Endothelial cell of umbilical vein (primary cell): Measurements from ENCODE around the gene BCO1. TPM values are rescaled to one million over a fixed set of nuclear protein-coding genes. Genes with fewer than 3 reads are reported as not detected.

Experiments used
- BruUV-seq: library from RNA; stranded (reverse); fragments of 400-500 nt; replicated peaks from 2 replicates; lab custom pipeline; 2021; lab: Mats Ljungman, UMichigan
- CTCF ChIA-PET: fragments of 300-600, 350-600 bp; sonication (Branson Sonifier 250); formaldehyde crosslinking; loops from one replicate; lab custom pipeline; 2021; ENCODE audit warnings: antibody characterized with exemption, inconsistent platforms; lab: Charles Lee
- POLR2A ChIA-PET: fragments of 300-600, 350-600 bp; sonication (Branson Sonifier 250); formaldehyde crosslinking; loops from one replicate; lab custom pipeline; 2021; ENCODE audit warnings: antibody characterized with exemption, inconsistent platforms; lab: Charles Lee
- DNase-seq: peaks from one replicate; pipeline ENCODE4 v3.0.0-alpha.2; 2011; ENCODE audit warnings: low read depth, low spot score
- FAIRE-seq: peaks from 2 replicates; lab custom pipeline; 2011; peaks lifted over from hg19 to GRCh38; lab: Jason Lieb, UNC
- H2AFZ ChIP-seq: 2 replicates; pipeline ENCODE4 v1.6.0; 2012; ENCODE audit warnings: low read depth, low read length, control low read depth, inconsistent platforms
- H3K27ac ChIP-seq: 2 replicates; pipeline ENCODE4 v1.5.1; 2011; ENCODE audit warnings: low read depth, mild to moderate bottlenecking, control low read depth, low read length, moderate library complexity; ENCODE audit not compliant: insufficient read depth
- H3K27me3 ChIP-seq, 2 experiments: 2 replicates each; pipeline versions ENCODE4 v1.6.0 to v1.6.1; 2011; ENCODE audit warnings: low read length in 2 of 2, mixed read lengths in 1 of 2; ENCODE audit not compliant: control insufficient read depth in 2 of 2, insufficient read depth in 2 of 2
- H3K36me3 ChIP-seq, 2 experiments: 2 replicates in 1 of 2; 3 replicates in 1 of 2; pipeline ENCODE4 v1.5.1; 2011; ENCODE audit warnings: low read length in 2 of 2, mild to moderate bottlenecking in 1 of 2, moderate library complexity in 1 of 2; ENCODE audit not compliant: control insufficient read depth in 2 of 2, insufficient read depth in 2 of 2; ENCODE audit errors: extremely low read depth in 1 of 2
- H3K4me1 ChIP-seq: 3 replicates; pipeline ENCODE4 v1.5.1; 2011; ENCODE audit warnings: mild to moderate bottlenecking, low read length; ENCODE audit not compliant: control insufficient read depth, insufficient read depth; ENCODE audit errors: extremely low read depth
- H3K4me2 ChIP-seq: 2 replicates; pipeline ENCODE4 v1.6.1; 2011; ENCODE audit warnings: low read length, control low read depth, mixed read lengths; ENCODE audit not compliant: insufficient read depth
- H3K4me3 ChIP-seq, 3 experiments: fragments of 200-600 bp in 1 of 3; sonication (generic), shearing (Covaris generic) in 1 of 3; replicated peaks in 1 of 3; 2 replicates each; pipeline ENCODE4 v1.5.1; 2011 to 2016; ENCODE audit warnings: control low read depth in 3 of 3, low read length in 3 of 3, mild to moderate bottlenecking in 2 of 3, inconsistent platforms in 1 of 3, low read depth in 1 of 3, moderate library complexity in 1 of 3; ENCODE audit not compliant: insufficient read depth in 1 of 3
- H3K79me2 ChIP-seq: 2 replicates; pipeline ENCODE4 v1.6.0; 2012; ENCODE audit warnings: low read length, inconsistent platforms; ENCODE audit not compliant: control insufficient read depth, insufficient read depth
- H3K9ac ChIP-seq: replicated peaks from 2 replicates; pipeline ENCODE3; 2011; ENCODE audit warnings: low read length, control low read depth; ENCODE audit not compliant: insufficient read depth; ENCODE audit errors: extremely low read depth
- H3K9me1 ChIP-seq: replicated peaks from 3 replicates; pipeline ENCODE4 v1.6.0; 2011; ENCODE audit warnings: mild to moderate bottlenecking, low read length; ENCODE audit not compliant: control insufficient read depth, insufficient read depth; ENCODE audit errors: extremely low read depth
- H3K9me3 ChIP-seq: replicated peaks from 2 replicates; pipeline ENCODE4 v1.5.1; 2012; ENCODE audit warnings: low read length, inconsistent platforms; ENCODE audit not compliant: control insufficient read depth, insufficient read depth
- H4K20me1 ChIP-seq: replicated peaks from 2 replicates; pipeline ENCODE3; 2011; ENCODE audit warnings: mild to moderate bottlenecking, low read length; ENCODE audit not compliant: control insufficient read depth, insufficient read depth; ENCODE audit errors: extremely low read depth
- CTCF ChIP-seq, 2 donors: IDR thresholded peaks; 1 replicate in 1 of 2; 2 replicates in 1 of 2; pipeline ENCODE4 v1.5.1; 2011; ENCODE audit warnings: low read length in 2 of 2, mild to moderate bottlenecking in 2 of 2, moderate library complexity in 2 of 2, control low read depth in 1 of 2, inconsistent platforms in 1 of 2, low read depth in 1 of 2; ENCODE audit not compliant: insufficient read depth in 1 of 2; ENCODE audit errors: extremely low read depth in 1 of 2
- FOS ChIP-seq: IDR thresholded peaks from 2 replicates; pipeline ENCODE4 v1.6.1; 2011; ENCODE audit warnings: mild to moderate bottlenecking, low read length, moderate library complexity, borderline replicate concordance; ENCODE audit not compliant: insufficient read depth
- GATA2 ChIP-seq: IDR thresholded peaks from 2 replicates; pipeline ENCODE4 v1.7.0; 2011; ENCODE audit warnings: low read depth, mild to moderate bottlenecking, moderate library complexity, mixed read lengths, low read length; ENCODE audit not compliant: insufficient read length, insufficient read depth
- JUN ChIP-seq: IDR thresholded peaks from 2 replicates; pipeline ENCODE4 v1.6.1; 2011; ENCODE audit warnings: borderline replicate concordance, low read depth; ENCODE audit not compliant: insufficient read length, insufficient read depth
- MAX ChIP-seq: IDR thresholded peaks from 2 replicates; pipeline ENCODE4 v1.6.1; 2011; ENCODE audit not compliant: insufficient read depth, insufficient read length
- MYC ChIP-seq: IDR thresholded peaks from one replicate; pipeline ENCODE4 v1.6.1; 2011; ENCODE audit warnings: mild to moderate bottlenecking, low read depth, low read length
- POLR2A ChIP-seq: IDR thresholded peaks from 2 replicates; pipeline ENCODE4 v1.6.1; 2012; ENCODE audit warnings: low read depth, mild to moderate bottlenecking, control low read depth, low read length
- POLR2AphosphoS5 ChIP-seq: IDR thresholded peaks from 2 replicates; pipeline ENCODE4 v1.6.1; 2012; ENCODE audit warnings: low read depth, mild to moderate bottlenecking, control low read depth, low read length, moderate library complexity; ENCODE audit not compliant: insufficient read depth
- dilution Hi-C: fragments of 300-500 bp; cut with MboI; formaldehyde crosslinking; loops from one replicate; pipeline ENCODE4 v1.15.0; 2019; ENCODE audit warnings: low sequenced_read_pairs; ENCODE audit not compliant: extremely low pct_ligation_motif_present
- intact Hi-C: fragments of 100-400 bp; cut with micrococcal nuclease; formaldehyde crosslinking; loops from one replicate; pipeline ENCODE4 v1.10.0; 2022
- polyA plus RNA-seq, 4 experiments: library from polyadenylated mRNA; depleted of rRNA in 3 of 4; stranded (reverse) in 3 of 4; unstranded in 1 of 4; fragments of >200 nt; gene quantifications; 2 replicates each; pipeline versions ENCODE4 v1.2.1 to v1.2.3, GENCODE V29; 2011 to 2012; ENCODE audit warnings: missing spikeins in 1 of 4
- total RNA-seq: library from RNA; stranded (reverse); gene quantifications from 2 replicates; pipeline ENCODE4 v1.2.3, GENCODE V29; 2021

The BCO1 gene
- total and polyA plus RNA-seq, 2 donors (not counting 3 experiments of a cell fraction or from before 2014, with no cell fraction given): not detected

GRCh38 chr16:81229811-81230210 is 8.7 kb upstream of the BCO1 start:
- POLR2A ChIA-PET: no interaction called here
- Histone ChIP-seq H3K4me2 (no peak overlapping the region), H3K4me3 (no peak overlapping the region), H3K9ac (no peak overlapping the region), H4K20me1 (no peaks in the 10 kb centered on the region), H2AFZ (no peak overlapping the region), H3K9me1 (no peaks in the 10 kb centered on the region), H3K4me1 (no peaks in the 10 kb centered on the region), H3K36me3 (no peaks in the 10 kb centered on the region), H3K9me3 (no peaks in the 10 kb centered on the region), H3K79me2 (no peaks in the 10 kb centered on the region), H3K27ac (no peak overlapping the region), H3K27me3 (peaks cover 7% of the 10 kb centered on the region in 2 experiments)
- DNase-seq: no peak
- no TSS peak for BruUV-seq
- CTCF ChIA-PET: interaction anchor here (1.1 to 1.6 kb wide), 2 partner anchors 10 to 12 kb away, joined by 3 read pairs; no protein-coding TSS in a partner anchor
- TF ChIP-seq JUN (no peak), MAX (no peak), POLR2A (no peak), MYC (no peak), GATA2 (no peak), POLR2AphosphoS5 (no peak), FOS (no peak)
- dilution Hi-C loops (no loop called here), intact Hi-C loops (no loop called here)
- no peak for FAIRE-seq

GRCh38 chr16:81231014-81231413 is 7.5 kb upstream of the BCO1 start:
- no peaks in the 10 kb centered on the region for H4K20me1 ChIP-seq
- dilution Hi-C loops (no loop called here), intact Hi-C loops (no loop called here)
- peaks cover 6 to 7% of the 10 kb centered on the region in 2 experiments for H3K27me3 ChIP-seq
- no peaks in the 10 kb centered on the region for H3K36me3 ChIP-seq
- POLR2A ChIA-PET: no interaction called here
- no peak overlapping the region for H3K4me3 ChIP-seq
- TF ChIP-seq CTCF (IDR thresholded peaks at IDR 0.05; ENCODE audit: extremely low read depth in 1 of 2, insufficient read depth in 1 of 2, low read depth in 1 of 2, low read length in 2 of 2) (no peak), MYC (no peak)
- H3K9ac ChIP-seq: no peak overlapping the region
- no peaks in the 10 kb centered on the region for H3K79me2 ChIP-seq
- no peak overlapping the region for H3K4me2 ChIP-seq
- DNase-seq: no peak
- no peaks in the 10 kb centered on the region for H3K9me3 ChIP-seq
- H3K9me1 ChIP-seq: no peaks in the 10 kb centered on the region
- H2AFZ ChIP-seq: no peak overlapping the region
- H3K27ac ChIP-seq: no peak overlapping the region
- no TSS peak for BruUV-seq
- CTCF ChIA-PET: interaction anchor here (1.1 to 1.6 kb wide), 3 partner anchors 9 to 31 kb away, joined by 3 read pairs; no protein-coding TSS in a partner anchor
- H3K4me1 ChIP-seq: no peaks in the 10 kb centered on the region
- FAIRE-seq: no peak
